H9 (cell line): ENCODE results near the gene BCLAF3. TPM values are rescaled to one million over a fixed set of nuclear protein-coding genes. Genes with fewer than 3 reads are reported as not detected.

Experiments
- DNase-seq: peaks from one replicate; pipeline ENCODE4 v3.0.0-alpha.2; 2017
- H2AFZ ChIP-seq: one replicate; pipeline ENCODE4 v1.6.1; 2013; ENCODE audit warnings: mild to moderate bottlenecking, low read length, control low read depth, moderate library complexity
- H2AK5ac ChIP-seq: 2 replicates; pipeline ENCODE4 v1.6.1; 2013; ENCODE audit warnings: low read length, control low read depth, mixed read lengths; ENCODE audit not compliant: insufficient read length
- H2BK120ac ChIP-seq: one replicate; pipeline ENCODE4 v1.6.1; 2013; ENCODE audit warnings: low read depth, mild to moderate bottlenecking, low read length, control low read depth, inconsistent platforms; ENCODE audit not compliant: poor library complexity, severe bottlenecking
- H2BK12ac ChIP-seq: 2 replicates; pipeline ENCODE4 v1.6.1; 2013; ENCODE audit warnings: low read length, control low read depth, mixed read lengths, low read depth; ENCODE audit not compliant: insufficient read length
- H2BK15ac ChIP-seq: 2 replicates; pipeline ENCODE4 v1.6.1; 2013; ENCODE audit warnings: low read depth, low read length, control low read depth
- H2BK20ac ChIP-seq: one replicate; pipeline ENCODE4 v1.6.1; 2013; ENCODE audit warnings: low read depth, mild to moderate bottlenecking, low read length, control low read depth, inconsistent platforms; ENCODE audit not compliant: poor library complexity, severe bottlenecking
- H2BK5ac ChIP-seq: 2 replicates; pipeline ENCODE4 v1.6.1; 2013; ENCODE audit warnings: low read length, control low read depth, mixed read lengths; ENCODE audit not compliant: insufficient read length
- H3K14ac ChIP-seq: 2 replicates; pipeline ENCODE4 v1.6.1; 2013; ENCODE audit warnings: low read length, control low read depth; ENCODE audit not compliant: insufficient read depth
- H3K18ac ChIP-seq: 2 replicates; pipeline ENCODE4 v1.6.1; 2013; ENCODE audit warnings: low read depth, mild to moderate bottlenecking, mixed read lengths, low read length, control low read depth; ENCODE audit not compliant: insufficient read length
- H3K23ac ChIP-seq: 2 replicates; pipeline ENCODE4 v1.6.1; 2013; ENCODE audit warnings: low read length, control low read depth, mixed read lengths, low read depth; ENCODE audit not compliant: insufficient read length
- H3K23me2 ChIP-seq: 2 replicates; pipeline ENCODE4 v1.6.1; 2013; ENCODE audit warnings: low read depth, mild to moderate bottlenecking, mixed read lengths, low read length, control low read depth; ENCODE audit not compliant: insufficient read length, poor library complexity, severe bottlenecking
- H3K27ac ChIP-seq: 2 replicates; pipeline ENCODE4 v1.5.1; 2013; ENCODE audit warnings: low read length, control low read depth, mixed read lengths, low read depth; ENCODE audit not compliant: insufficient read length
- H3K27me3 ChIP-seq: 2 replicates; pipeline ENCODE4 v1.6.1; 2013; ENCODE audit warnings: low read length, control low read depth, inconsistent platforms; ENCODE audit not compliant: insufficient read depth
- H3K4ac ChIP-seq: 2 replicates; pipeline ENCODE4 v1.6.1; 2013; ENCODE audit warnings: low read depth, mild to moderate bottlenecking, control low read depth, inconsistent platforms, low read length, moderate library complexity
- H3K4me1 ChIP-seq: 2 replicates; pipeline ENCODE4 v1.6.1; 2013; ENCODE audit warnings: low read length, control low read depth, inconsistent platforms; ENCODE audit not compliant: insufficient read depth
- H3K4me2 ChIP-seq: 2 replicates; pipeline ENCODE4 v1.6.1; 2013; ENCODE audit warnings: low read length, control low read depth, mixed read lengths; ENCODE audit not compliant: insufficient read length, insufficient read depth
- H3K56ac ChIP-seq: 2 replicates; pipeline ENCODE4 v1.6.1; 2013; ENCODE audit warnings: low read depth, mild to moderate bottlenecking, mixed read lengths, low read length, control low read depth; ENCODE audit not compliant: insufficient read length
- H3K79me1 ChIP-seq: 2 replicates; pipeline ENCODE4 v1.6.1; 2013; ENCODE audit warnings: low read depth, mild to moderate bottlenecking, moderate library complexity, low read length, control low read depth, inconsistent platforms; ENCODE audit not compliant: insufficient read depth, poor library complexity, severe bottlenecking
- H3K79me2 ChIP-seq: 2 replicates; pipeline ENCODE4 v1.6.1; 2013; ENCODE audit warnings: low read length, control low read depth, inconsistent platforms; ENCODE audit not compliant: insufficient read depth
- H3K9ac ChIP-seq: 2 replicates; pipeline ENCODE4 v1.6.1; 2013; ENCODE audit warnings: low read length, control low read depth, mixed read lengths; ENCODE audit not compliant: insufficient read length; ENCODE audit errors: extremely low read depth
- H3K9me3 ChIP-seq: one replicate; pipeline ENCODE4 v1.6.1; 2013; ENCODE audit warnings: low read depth, low read length, inconsistent platforms; ENCODE audit not compliant: control insufficient read depth
- H3T11ph ChIP-seq: one replicate; pipeline ENCODE4 v1.6.1; 2013; ENCODE audit warnings: mild to moderate bottlenecking, low read length, control low read depth, inconsistent platforms
- H4K20me1 ChIP-seq: one replicate; pipeline ENCODE4 v1.6.1; 2013; ENCODE audit not compliant: control insufficient read depth, insufficient read length, insufficient read depth
- H4K5ac ChIP-seq: 2 replicates; pipeline ENCODE4 v1.6.1; 2013; ENCODE audit warnings: low read depth, mild to moderate bottlenecking, mixed read lengths, low read length, control low read depth; ENCODE audit not compliant: insufficient read length
- H4K8ac ChIP-seq: replicated peaks from 2 replicates; pipeline ENCODE4 v1.6.1; 2013; ENCODE audit warnings: low read length, control low read depth, mixed read lengths, low read depth; ENCODE audit not compliant: insufficient read length
- H4K91ac ChIP-seq: 2 replicates; pipeline ENCODE4 v1.6.1; 2013; ENCODE audit warnings: low read depth, mild to moderate bottlenecking, moderate library complexity, mixed read lengths, low read length, control low read depth; ENCODE audit not compliant: insufficient read length
- H3K27ac Mint-ChIP-seq, 3 experiments: 2 replicates in 2 of 3; 3 replicates in 1 of 3; pipeline ENCODE4 v1.8.0; 2020 to 2021; ENCODE audit warnings: mixed read lengths in 3 of 3, mild to moderate bottlenecking in 1 of 3, moderate library complexity in 1 of 3
- H3K27me3 Mint-ChIP-seq: 2 replicates; pipeline ENCODE4 v1.8.0; 2021; ENCODE audit warnings: low read depth, mild to moderate bottlenecking, moderate library complexity, mixed read lengths
- H3K36me3 Mint-ChIP-seq, 3 experiments: 2 replicates in 2 of 3; 3 replicates in 1 of 3; pipeline ENCODE4 v1.8.0; 2020 to 2021; ENCODE audit warnings: low read depth in 3 of 3, mixed read lengths in 3 of 3; ENCODE audit not compliant: insufficient read depth in 1 of 3
- H3K4me1 Mint-ChIP-seq, 2 experiments: 2 replicates each; pipeline ENCODE4 v1.8.0; 2020; ENCODE audit warnings: mixed read lengths in 2 of 2
- H3K4me3 Mint-ChIP-seq, 2 experiments: 2 replicates in 1 of 2; 3 replicates in 1 of 2; pipeline ENCODE4 v1.8.0; 2020 to 2021; ENCODE audit warnings: mild to moderate bottlenecking in 2 of 2, mixed read lengths in 2 of 2, moderate library complexity in 1 of 2
- H3K9me3 Mint-ChIP-seq, 2 experiments: 2 replicates in 1 of 2; 3 replicates in 1 of 2; pipeline ENCODE4 v1.8.0; 2020; ENCODE audit warnings: mild to moderate bottlenecking in 2 of 2, mixed read lengths in 2 of 2, moderate library complexity in 1 of 2
- CTCF ChIP-seq: fragments of 200-600 bp; sonication (generic); conservative IDR thresholded peaks from 3 replicates; pipeline ENCODE4 v1.8.0; 2021; ENCODE audit warnings: antibody characterized with exemption, mild to moderate bottlenecking
- WGBS: extraction: QIAGEN DNeasy Blood & Tissue Kit; methylation state at CpG from one replicate; pipeline ENCODE4 v1.1.7; 2013; ENCODE audit warnings: missing lambda C conversion rate, low lambda C conversion rate, mixed read lengths; ENCODE audit not compliant: insufficient read length; ENCODE audit errors: extremely low coverage; 5-methylcytosine and 5-hydroxymethylcytosine counted together
- total RNA-seq: library from RNA; stranded (reverse); gene quantifications from 2 replicates; pipeline ENCODE4 v1.2.1, GENCODE V29; 2021

Gene BCLAF3
- total RNA-seq, 1 experiment from 2014 or later: 7.9 TPM

- Histone ChIP-seq H3K23ac (no peak overlapping the region), H3T11ph (no peak overlapping the region), H2BK120ac (no peak overlapping the region), H2AFZ (no peak overlapping the region), H3K18ac (no peak overlapping the region), H3K23me2 (no peaks in the 10 kb centered on the region), H3K14ac (no peak overlapping the region), H3K4me2 (no peak overlapping the region), H3K79me2 (no peaks in the 10 kb centered on the region), H2BK15ac (no peak overlapping the region), H3K27me3 (no peaks in the 10 kb centered on the region), H3K9ac (no peak overlapping the region), H3K79me1 (no peaks in the 10 kb centered on the region), H3K9me3 (peaks cover 9% of the 10 kb centered on the region), H4K5ac (no peak overlapping the region), H2AK5ac (no peak overlapping the region), H2BK20ac (no peak overlapping the region), H3K4ac (no peak overlapping the region), H3K56ac (no peak overlapping the region), H2BK12ac (no peak overlapping the region), H4K8ac (no peak overlapping the region), H3K4me1 (no peaks in the 10 kb centered on the region), H3K27ac (no peak overlapping the region), H4K91ac (no peak overlapping the region), H2BK5ac (no peak overlapping the region), H4K20me1 (no peaks in the 10 kb centered on the region)
- Mint-ChIP-seq H3K27ac (peak overlapping the region in 1 of 3 experiments; percentile 8; a peak in 1 of 7 replicates), H3K4me3 (no peak overlapping the region), H3K27me3 (peaks cover 3% of the 10 kb centered on the region; the same call in 1 of the 2 replicates), H3K9me3 (peaks cover 48 to 50% of the 10 kb centered on the region in 2 experiments), H3K36me3 (peaks cover 3 to 16% (median 8%) of the 10 kb centered on the region in 3 experiments; a peak in 6 of 7 replicates), H3K4me1 (peaks cover 3 to 10% of the 10 kb centered on the region in 2 experiments)
- no CpG with 5 or more reads among the region's 3 CpGs for WGBS
- no peak for DNase-seq
- TF ChIP-seq CTCF: no peak
Measured at GRCh38 chrX:19986531-19986930, 4.3 kb downstream of the BCLAF3 start.
